ENCODE results near the gene ESYT3. TPM values are rescaled to one million over a fixed set of nuclear protein-coding genes. Genes with fewer than 3 reads are reported as not detected.
"Not testable (repeated sequence)": the region's sequence is repeated elsewhere in the genome, so short reads cannot be mapped to it uniquely, and the experiment has no call there.

Gene ESYT3
- polyA plus RNA-seq, 3 donors: 1.6 to 2.5 (median 2.5) TPM

GRCh38 chr3:138493804-138494606, 59.6 kb downstream of the ESYT3 start:
- DNase-seq: no peak

GRCh38 chr3:138494607-138494929, 60.2 kb downstream of the ESYT3 start:
- no peak for DNase-seq

GRCh38 chr3:138495638-138496037, 61.2 kb downstream of the ESYT3 start:
- not testable (repeated sequence) for DNase-seq

GRCh38 chr3:138496436-138496835, 62.0 kb downstream of the ESYT3 start:
- DNase-seq: no peak

- no peak for DNase-seq
These were observed 62.6 kb downstream of the ESYT3 start for GRCh38 chr3:138497021-138497420.

GRCh38 chr3:138497851-138498250, 63.4 kb downstream of the ESYT3 start:
- DNase-seq: no peak

- DNase-seq: no peak
These were observed 64.6 kb downstream of the ESYT3 start for GRCh38 chr3:138498991-138499390.

- DNase-seq: no peak
These were observed 73.1 kb downstream of the ESYT3 start for GRCh38 chr3:138507524-138507923.

- no peak for DNase-seq
These were observed 75.2 kb downstream of the ESYT3 start for GRCh38 chr3:138509586-138509985.

GRCh38 chr3:138511945-138512344, 77.5 kb downstream of the ESYT3 start:
- no peak for DNase-seq

- DNase-seq: no peak
These were observed 78.9 kb downstream of the ESYT3 start for GRCh38 chr3:138513090-138513843.

GRCh38 chr3:138521445-138521844, 87.0 kb downstream of the ESYT3 start:
- DNase-seq: not testable (repeated sequence)

Other genes with a start within 250 kb of the ESYT3 start
- gene ARMC8, start 247.3 kb upstream of the ESYT3 start, polyA plus RNA-seq (ENCODE audit: insufficient read length in 3 of 3): 10 to 100 TPM; 44.4 to 51.2 (median 47.9) TPM
- gene NME9, start 104.8 kb upstream of the ESYT3 start, polyA plus RNA-seq (ENCODE audit: insufficient read length in 3 of 3): 1 to 10 TPM; 2.7 to 5.0 (median 3.4) TPM
- 10 to 100 TPM; 28.7 to 31.7 (median 30.8) TPM for gene MRAS, start 86.0 kb upstream of the ESYT3 start, polyA plus RNA-seq (ENCODE audit: insufficient read length in 3 of 3)
- gene CEP70, start 159.6 kb downstream of the ESYT3 start, polyA plus RNA-seq (ENCODE audit: insufficient read length in 3 of 3): 10 to 100 TPM; 35.4 to 39.3 (median 37.4) TPM
- 10 to 100 TPM; 26.6 to 31.4 (median 28.9) TPM for gene FAIM, start 174.2 kb downstream of the ESYT3 start, polyA plus RNA-seq (ENCODE audit: insufficient read length in 3 of 3)

Data from renal pelvis (tissue), 4 donors.